Fibroblast of skin of right quadriceps (primary cell): ENCODE data around the gene UBB.
"Not testable (repeated sequence)": the region's sequence is repeated elsewhere in the genome, so short reads cannot be mapped to it uniquely, and the experiment has no call there.

ENCODE experiments used
- DNase-seq: peaks from one replicate; pipeline ENCODE4 v3.0.0-alpha.2; 2013

The UBB gene

DNA sequence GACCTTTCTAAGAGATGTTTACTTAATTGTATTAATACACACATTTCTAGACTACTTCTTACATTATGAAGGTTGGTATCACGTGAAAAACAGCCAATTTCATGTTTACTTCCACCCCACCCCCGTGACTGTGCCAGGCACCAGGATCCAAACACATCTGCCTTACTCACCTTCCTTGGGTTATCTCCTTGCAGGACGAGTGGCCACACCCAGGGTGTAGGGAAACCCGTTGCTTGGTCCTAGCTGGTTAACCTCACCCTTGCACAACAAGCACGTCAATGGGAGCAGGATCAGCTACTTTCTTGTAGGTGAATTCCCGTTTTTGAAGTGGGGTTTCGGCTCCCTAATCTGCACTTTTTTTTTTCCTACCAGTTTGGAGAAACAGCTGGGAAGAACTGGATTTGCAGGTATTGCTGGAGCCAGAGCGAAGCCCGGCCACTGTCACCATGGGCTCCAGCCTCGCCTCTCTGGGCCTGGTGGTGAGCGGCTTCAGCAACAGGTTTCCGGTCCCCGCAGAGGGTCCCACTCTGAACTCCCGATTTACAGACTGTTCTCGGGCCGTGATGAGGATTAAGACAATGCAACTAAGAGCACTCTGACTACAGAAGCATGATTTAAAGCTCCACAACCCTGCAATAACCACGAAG, 2.1 kb upstream of the UBB start:
- DNase-seq: no peak

GRCh38 chr17:16379654-16380053, 1.2 kb upstream of the UBB start:
- DNase-seq: no peak

- peak; percentile 9 for DNase-seq
These were observed 567 bp downstream of the UBB start for GRCh38 chr17:16381496-16381820.

DNA sequence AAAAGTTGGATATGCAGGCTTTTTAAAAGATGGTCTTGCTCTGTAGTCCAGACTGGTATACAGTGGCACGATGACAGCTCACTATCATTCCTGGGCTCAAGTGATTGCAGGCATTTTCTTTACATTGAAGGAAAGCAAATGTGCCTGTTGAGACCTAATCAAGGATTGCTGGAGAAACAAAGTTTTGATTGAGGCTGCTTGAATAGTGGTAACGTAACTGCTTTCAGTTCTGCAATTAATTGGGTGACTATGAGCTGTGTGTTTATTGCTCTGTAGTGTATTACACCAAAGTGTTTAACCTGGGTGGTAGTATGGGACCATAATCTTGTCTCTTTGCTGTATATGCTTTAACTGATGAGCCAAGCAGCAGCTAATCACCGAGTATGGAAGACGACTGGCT, 2.3 kb downstream of the UBB start:
- DNase-seq: no peak

GRCh38 chr17:16383772-16384287, 2.9 kb downstream of the UBB start:
- DNase-seq: no peak

GRCh38 chr17:16384557-16384956, 3.7 kb downstream of the UBB start:
- DNase-seq: no peak

DNA sequence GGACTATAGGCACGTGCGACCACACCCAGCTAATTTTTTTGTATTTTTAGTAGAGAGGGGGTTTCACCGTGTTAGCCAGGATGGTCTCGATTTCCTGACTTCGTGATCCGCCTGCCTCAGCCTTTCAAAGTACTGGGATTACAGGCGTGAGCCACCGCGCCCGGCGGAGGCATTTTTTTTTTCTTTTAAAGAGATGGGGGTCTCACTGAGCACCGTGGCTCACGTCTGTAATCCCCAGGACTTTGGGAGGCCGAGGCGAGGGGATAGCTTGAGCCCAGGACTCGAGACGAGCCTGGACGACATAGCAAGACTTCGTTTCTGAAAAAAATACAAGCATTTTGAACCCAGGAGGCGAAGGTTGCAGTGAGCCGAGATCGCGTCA, 5.2 kb downstream of the UBB start:
- DNase-seq: not testable (repeated sequence)

DNA sequence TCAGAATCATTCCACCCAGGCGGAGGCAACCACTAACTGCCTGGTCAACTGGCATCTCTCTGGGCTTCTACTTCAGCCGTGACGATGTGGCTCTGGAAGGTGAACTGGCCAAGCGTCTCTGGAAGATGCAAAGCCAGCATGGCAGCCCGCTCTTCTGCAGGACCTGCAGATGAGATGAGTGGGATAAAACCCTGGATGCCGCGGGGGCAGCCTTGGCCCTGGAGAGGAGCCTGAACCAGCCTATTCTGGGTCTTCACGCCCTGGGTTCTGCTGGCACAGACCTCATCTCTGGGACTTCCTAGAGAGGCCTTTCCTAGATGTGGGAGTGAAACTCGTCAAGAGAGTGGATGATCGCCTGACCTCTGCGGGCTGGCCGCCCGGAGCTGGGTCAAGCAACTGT, 10.6 kb downstream of the UBB start:
- no peak for DNase-seq

DNA sequence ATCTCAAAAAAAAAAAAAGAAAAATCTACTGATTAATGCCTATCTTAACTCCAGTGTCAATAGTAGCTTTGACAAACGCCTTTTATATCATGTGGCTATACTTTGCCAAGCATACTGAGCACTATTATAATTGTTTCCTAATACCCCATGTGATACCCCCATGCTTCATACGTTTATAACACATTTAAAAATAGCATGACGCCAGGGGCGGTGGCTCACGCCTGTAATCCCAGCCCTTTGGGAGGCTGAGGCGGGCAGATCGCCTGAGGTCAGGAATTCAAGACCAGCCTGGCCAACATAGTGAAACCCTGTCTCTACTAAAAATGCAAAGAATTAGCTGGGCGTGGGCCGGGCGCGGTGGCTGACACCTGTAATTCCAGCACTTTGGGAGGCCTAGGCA, 11.6 kb downstream of the UBB start:
- DNase-seq: not testable (repeated sequence)

DNA sequence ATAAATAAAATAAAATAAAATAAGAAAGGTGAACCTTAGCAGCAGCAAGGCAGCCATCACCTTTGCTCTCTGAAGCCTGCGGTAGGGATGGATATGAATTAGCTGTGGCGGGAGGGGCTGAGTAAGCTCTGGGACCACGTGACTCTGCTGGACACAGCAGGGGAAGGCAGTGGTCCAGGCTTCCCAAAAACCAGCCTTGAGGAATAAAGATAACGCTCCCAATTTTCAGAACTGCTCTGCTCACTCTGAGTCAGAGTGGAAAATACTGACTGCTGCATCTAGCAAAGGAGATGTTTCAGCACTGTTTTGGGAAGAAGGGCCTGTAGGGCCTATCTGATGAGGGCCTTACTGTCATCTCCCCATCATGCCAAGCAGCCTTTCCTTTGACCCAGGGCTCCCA, 15.0 kb downstream of the UBB start:
- not testable (repeated sequence) for DNase-seq

GRCh38 chr17:16396693-16397092, 15.8 kb downstream of the UBB start:
- not testable (repeated sequence) for DNase-seq

- DNase-seq: no peak
These were observed 17.7 kb downstream of the UBB start for GRCh38 chr17:16398270-16399267.

- DNase-seq: not testable (repeated sequence)
These were observed 23.0 kb downstream of the UBB start for GRCh38 chr17:16403847-16404246.

GRCh38 chr17:16406742-16407674, 26.1 kb downstream of the UBB start:
- peak; percentile 22 for DNase-seq

DNA sequence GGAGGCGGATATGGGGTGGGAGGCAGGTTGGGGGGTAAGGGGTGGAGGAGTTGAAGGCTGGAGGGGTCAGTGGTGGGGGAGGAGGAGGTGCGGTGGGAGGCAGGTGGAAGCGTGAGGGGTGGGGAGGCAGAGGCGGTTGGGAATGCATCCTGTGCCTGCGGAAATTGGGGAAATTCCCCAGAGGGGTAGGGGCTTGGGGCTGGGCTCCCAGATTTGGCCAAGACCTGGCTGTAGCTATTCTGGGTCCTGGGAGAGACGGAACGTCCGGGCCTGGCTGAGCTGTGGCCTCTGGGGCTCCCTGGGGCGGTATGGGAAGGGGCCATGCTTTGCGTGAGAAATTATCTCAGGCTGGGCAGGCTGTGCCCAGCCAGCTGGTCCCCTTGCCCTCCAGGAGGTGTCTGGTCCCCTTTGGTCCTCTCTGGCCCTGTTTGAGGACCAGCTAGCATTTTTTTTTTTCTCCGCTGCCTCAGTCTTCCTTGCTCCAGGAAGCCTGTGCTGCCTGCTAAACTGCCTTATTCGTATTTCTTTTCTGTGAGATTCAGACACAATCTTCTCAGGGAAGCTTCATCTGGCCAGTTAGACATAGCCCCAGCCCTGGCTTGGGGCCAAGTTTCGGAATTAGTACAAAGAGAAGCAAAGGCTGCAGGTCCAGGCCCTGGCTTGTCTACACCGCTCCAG, 27.2 kb downstream of the UBB start:
- DNase-seq: peak; percentile 35

DNA sequence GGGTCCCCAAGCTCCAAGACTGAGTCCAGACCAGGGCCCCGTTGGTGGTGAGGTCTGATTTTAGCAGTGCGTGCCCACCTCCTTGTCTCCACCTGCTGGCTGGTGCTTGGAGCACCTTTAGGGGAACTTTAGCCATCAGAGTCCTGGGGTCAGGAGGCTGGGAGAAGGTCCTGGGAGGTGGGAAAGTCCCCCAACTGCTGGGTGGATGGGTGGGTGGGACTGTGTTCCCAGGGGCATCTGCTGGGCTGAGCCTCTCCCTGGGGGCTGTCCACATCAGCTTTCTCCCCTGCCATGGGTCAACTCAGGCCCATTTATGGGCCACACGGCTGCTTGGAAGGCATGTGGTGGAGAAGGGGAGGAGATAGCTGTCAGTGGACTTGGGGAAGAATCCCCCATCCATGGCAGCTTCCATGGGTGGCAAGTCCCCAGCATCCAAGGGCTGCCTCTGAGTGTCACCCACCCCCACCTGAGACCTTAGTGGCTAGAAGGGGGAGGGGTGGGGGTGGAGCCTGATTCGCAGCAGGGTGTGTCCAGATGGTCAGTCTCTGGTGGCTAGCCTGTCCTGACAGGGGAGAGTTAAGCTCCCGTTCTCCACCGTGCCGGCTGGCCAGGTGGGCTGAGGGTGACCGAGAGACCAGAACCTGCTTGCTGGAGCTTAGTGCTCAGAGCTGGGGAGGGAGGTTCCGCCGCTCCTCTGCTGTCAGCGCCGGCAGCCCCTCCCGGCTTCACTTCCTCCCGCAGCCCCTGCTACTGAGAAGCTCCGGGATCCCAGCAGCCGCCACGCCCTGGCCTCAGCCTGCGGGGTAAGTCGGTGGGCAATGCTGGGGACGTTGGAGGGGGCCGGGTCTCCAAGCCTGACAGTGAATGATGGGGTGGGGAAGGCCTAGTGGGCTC, 34.4 kb downstream of the UBB start, which contains the start of gene TRPV2:
TRPV2 (plus strand) TSS at position 541 of the 894 bp plus-strand sequence. CDS start 2,098 bp downstream, outside the sequence.
- DNase-seq: no peak

DNA sequence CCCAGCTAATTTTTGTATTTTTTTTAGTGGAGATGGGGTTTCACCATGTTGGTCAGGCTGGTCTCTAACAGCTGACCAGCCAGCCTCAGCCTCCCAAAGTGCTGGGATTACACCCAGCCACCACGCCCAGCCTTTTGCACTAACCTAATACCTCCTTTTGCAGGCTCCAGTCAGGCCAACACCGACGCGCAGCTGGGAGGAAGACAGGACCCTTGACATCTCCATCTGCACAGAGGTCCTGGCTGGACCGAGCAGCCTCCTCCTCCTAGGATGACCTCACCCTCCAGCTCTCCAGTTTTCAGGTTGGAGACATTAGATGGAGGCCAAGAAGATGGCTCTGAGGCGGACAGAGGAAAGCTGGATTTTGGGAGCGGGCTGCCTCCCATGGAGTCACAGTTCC, 36.5 kb downstream of the UBB start:
- DNase-seq: no peak

GRCh38 chr17:16417896-16418684, 37.2 kb downstream of the UBB start:
- DNase-seq: peak; percentile 60

- DNase-seq: no peak
These were observed 37.8 kb downstream of the UBB start for GRCh38 chr17:16418685-16419068.
